Lung microvascular endothelial cell (primary cell): Measurements from ENCODE around the gene SRGAP1. TPM values are rescaled to one million over a fixed set of nuclear protein-coding genes. Genes with fewer than 3 reads are reported as not detected.
A peak's percentile ranks its signal among the peaks of the same experiment; 100 is the strongest.
"Not testable (repeated sequence)": the region's sequence is repeated elsewhere in the genome, so short reads cannot be mapped to it uniquely, and the experiment has no call there.

Experiments used
- DNase-seq, 2 donors: peaks; one replicate each; pipeline versions ENCODE4 v3.0.0 to v3.0.0-alpha.2; 2010; ENCODE audit warnings: low read depth in 2 of 2
- total RNA-seq: library from RNA; depleted of rRNA; stranded (reverse); fragments of >200 nt; gene quantifications from 2 replicates; pipeline ENCODE4 v1.2.1, GENCODE V29; 2014

The SRGAP1 gene
- total RNA-seq, 1 donor from 2014 or later, result 2.2 TPM

DNA sequence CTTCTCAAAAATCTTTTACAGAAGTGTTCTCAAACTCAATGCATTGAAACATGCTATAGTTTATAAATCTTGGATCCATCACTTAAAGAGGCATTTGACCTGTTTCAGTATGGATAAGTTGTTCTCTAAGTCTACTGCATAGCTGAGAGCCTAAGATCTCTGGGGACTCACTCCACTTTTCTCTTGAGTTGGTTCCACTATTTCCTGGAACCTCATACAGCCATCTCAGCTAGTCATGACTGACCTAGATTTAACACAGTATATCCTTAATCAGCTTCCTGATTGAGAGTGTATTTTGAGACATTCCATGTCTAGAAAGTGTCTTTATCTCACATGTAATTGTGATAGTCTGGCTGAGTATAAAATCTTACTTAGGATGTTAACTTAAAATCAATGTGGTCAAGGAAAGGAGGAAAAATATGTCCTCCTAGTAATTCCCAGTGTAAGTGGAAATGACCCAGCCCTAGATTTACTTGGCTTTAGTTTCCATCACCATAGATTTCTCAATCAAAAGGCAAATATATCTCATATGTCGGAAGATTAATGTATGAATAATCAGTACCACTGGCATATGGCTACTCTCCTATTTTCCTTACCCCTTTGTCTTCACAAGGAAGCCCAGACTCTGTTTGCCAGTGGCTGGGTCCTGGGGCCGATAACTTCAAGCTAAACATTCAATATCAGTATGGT is 315.7 kb downstream of the SRGAP1 start:
- DNase-seq, result peak in 1 of 2 donors; percentile 38

DNA sequence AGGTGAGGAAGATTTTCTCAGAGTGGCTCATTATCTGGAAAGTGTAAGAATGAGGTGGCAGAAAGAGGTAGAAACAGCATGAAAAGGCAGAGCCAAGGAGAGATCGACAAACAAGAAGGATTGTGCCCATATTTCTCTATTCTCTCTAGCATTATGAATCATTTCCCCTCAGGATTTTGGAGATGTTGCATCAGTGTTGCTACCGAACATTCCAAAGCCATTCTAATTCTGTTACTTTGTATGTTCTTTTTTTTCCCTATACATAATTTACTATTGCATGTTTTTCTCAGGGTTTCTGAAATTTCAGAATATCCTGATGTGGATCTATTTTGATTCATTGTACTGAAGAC is 316.2 kb downstream of the SRGAP1 start:
- DNase-seq, result peak; percentile 13 to 69

- DNase-seq, result not testable (repeated sequence)
These were observed 322.1 kb downstream of the SRGAP1 start for GRCh38 chr12:64166606-64167005.

- not testable (repeated sequence) for DNase-seq
These were observed 322.5 kb downstream of the SRGAP1 start for GRCh38 chr12:64167041-64167440.

DNA sequence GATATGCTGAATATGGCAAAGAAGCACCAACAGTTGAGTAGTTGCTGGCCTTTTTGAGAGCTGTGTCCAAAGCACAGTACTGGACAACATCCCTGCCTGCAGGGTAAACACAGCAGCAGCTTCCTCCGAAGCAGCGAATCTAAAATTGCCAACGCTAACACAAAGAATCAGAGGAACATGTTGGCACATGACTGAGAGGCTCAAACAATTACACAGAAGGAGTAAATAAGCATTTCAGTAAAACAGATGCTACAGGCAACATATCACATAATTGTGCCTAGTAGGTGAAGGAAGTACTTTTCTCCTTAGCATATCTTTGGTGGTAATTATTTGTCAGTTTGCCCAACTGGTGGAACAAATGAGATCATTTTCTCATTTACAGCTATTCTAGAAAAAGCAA is 325.5 kb downstream of the SRGAP1 start:
- no peak for DNase-seq

DNA sequence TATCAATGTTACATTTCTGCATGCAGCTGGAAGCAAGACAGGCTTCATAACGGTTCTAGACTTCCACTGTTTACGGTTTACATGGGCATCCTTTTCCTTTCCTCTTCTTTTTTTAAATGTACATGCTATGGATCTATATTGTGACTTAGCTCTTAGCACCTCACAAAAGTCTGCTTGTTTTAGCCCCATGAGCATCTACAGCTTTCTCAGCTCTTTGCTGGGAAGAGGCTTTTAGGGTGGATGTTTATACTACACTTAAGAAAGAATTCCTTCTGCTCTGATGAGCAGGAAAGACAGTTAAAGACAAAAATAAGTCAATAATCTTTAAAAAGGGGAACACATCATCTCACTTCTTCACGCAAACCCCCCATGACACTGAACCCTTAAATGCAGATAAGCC is 326.2 kb downstream of the SRGAP1 start:
- no peak for DNase-seq

DNA sequence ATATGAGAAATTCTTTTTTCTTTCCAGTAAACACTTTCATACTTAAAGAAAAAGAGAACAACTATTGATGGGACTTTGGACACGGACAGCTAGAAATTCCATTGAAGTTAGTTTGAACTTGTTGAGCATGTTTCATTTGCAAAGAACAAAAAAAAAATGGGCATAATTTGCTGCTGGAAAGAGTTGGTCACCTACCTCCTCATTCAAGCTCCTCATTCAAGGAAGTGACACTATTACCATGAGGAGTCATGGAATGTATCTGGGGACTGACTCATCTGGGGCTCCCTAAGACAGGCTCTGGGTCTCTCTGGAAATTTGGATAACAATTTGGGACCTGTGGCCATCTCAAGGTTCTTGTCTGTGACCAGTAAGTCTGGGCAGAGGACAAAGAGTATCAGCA is 327.2 kb downstream of the SRGAP1 start:
- peak; percentile 43 to 72 for DNase-seq

GRCh38 chr12:64172143-64172970 is 327.9 kb downstream of the SRGAP1 start:
- DNase-seq, result no peak

DNA sequence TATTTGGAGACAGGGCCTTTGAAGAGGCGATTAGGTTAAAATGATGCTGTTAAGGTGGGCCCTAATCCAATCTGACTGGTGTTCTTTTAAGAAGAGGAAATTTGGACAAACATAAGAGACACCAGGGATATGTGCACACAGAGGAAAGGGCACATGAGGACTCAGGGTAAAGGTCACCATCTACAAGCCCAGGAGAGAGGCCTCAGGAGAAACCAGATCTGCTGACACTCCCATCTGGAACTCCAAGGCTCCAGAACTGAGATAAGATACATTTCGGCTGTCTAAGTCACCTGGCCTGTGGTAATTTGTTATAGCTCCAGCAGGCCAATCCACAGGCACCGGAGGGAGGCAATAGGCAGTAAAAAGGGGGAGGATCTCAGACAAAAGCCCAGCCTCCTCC is 329.0 kb downstream of the SRGAP1 start:
- DNase-seq, result no peak

- no peak for DNase-seq
These were observed 330.9 kb downstream of the SRGAP1 start for GRCh38 chr12:64175254-64175945.

DNA sequence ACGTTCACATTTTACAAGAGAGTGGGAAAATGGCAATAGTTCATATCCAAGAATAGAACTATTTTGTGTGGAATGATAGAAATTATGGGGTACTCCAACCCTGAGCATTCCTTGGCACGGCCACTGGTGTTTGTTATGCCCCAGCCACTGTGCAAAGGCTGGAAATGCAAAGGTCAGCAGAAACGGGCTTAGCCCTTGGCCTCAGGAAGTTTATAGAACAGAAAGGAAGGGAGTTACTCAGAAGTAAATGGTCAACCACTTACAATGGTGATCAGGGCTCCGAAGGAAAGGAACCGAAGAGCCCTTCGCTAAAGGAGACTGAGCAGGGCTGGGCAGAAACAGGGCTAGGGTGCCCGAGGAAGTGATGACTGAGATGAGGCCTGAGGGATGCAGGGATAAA is 332.5 kb downstream of the SRGAP1 start:
- DNase-seq, result peak; percentile 20 to 74

DNA sequence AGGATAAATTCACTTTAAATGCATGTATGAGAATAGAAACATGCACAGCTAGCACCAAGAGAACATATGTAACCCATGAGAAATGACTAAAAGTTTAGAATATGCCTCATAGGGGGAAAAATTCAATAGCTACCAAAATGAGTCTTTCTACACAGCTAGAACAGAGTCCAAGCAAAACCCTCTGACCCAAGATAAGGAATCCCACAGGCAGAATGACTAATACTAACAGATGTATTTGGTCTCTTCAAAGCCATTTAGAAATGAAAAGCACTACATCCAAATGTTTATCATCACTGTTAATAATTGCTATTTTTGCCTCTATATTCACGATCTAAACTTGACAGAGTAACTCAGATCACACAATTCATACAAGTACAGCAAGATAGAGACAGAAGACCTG is 333.6 kb downstream of the SRGAP1 start:
- DNase-seq, result peak in 1 of 2 donors; percentile 52

DNA sequence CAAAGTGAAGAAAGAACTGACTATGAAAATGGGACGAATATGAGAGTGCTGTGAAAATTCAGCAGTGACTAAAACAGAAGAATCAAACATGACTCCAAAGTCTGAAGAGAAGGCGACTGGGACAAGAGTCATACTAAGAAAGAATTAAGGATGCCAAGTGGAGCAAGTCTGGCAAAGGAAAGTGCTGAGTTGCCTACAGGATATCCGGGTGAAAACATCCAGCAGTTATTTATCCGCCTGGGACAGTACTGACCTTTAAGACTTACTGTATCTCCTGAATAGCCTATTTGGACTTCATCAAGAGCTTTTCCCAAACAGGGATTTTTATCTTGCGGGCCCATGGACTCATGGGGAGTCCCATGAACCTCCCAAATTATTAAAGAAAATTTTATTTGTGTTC is 336.5 kb downstream of the SRGAP1 start:
- peak in 1 of 2 donors; percentile 88 for DNase-seq

DNA sequence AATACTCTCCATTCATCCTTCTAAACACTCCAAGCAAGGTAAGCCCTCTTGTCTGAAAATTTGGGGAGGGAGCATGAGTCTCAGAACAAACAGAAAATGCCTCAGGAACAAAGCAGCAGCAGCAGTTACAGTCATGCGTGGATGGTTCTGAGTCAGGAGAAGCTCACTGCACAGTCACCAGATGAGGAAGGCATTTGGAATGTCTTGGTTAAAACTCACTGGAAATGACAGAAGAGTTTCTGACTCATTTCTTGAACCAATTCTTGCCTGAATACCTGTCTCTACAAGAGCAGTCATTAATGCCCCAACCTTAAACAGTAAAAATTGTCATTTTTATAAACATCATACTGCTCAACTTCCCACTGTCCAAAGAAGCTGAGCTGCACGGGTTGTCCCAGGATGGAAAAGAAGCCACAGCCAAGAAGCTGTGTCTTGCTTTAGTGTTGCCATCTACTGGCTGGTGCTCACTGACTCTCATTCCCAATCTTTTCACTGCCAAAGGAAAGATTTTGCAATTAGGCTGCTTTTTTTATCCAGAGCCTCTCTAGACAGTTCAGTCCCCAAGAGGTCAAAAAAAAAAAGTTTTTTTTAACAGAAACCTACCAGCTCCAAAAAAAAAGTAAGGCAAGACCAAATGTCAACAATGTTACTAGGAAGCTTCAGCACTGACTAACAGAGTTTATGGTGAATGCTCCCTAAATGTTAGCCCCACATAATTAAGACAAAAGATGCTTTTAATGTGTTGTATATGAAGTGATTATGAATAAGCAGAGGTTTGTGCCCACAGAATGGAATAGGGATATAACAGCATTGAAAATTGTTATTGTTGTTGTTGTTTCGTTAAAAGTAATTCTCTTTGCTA is 337.2 kb downstream of the SRGAP1 start:
- DNase-seq, result peak; percentile 69 to 96

DNA sequence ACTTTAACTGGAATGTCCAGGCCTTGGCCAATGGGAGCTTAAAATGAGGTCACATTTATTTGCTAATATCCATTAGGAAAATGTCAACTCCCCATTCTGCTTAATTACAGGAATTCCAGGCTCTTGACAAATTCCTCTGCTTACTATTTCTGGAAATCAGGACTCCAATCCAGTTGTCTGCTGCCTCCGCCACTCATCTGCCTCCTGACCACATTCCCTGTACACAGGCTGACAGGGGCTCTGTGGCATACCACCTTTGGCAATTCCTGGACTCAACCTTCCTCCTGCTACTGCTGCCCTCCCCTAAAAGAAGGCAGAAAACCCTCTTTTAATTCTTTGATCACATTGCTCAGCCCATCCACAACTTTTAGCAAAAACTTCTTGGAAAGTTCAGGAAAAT is 339.7 kb downstream of the SRGAP1 start:
- no peak for DNase-seq

- peak in 1 of 2 donors; percentile 75 for DNase-seq
These were observed 342.3 kb downstream of the SRGAP1 start for GRCh38 chr12:64186789-64187188.

DNA sequence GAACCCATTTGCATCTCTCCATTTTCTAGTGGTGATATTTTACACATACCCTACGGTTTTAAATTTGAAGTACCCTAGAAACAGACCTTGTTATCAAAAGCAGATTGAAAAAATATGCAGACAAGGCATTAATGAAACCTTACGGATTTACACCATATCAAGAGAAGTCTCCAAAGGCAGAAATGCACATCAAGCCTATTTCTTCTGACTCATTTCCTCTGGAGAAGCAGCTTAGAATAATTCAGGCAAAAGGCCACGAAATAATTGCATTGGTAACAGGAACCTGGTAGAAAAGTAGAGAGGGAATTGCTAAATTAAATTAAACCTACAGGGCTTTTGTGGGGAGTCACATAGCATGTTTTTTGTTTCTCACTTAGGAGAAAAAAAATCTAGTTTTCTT is 342.9 kb downstream of the SRGAP1 start:
- peak in 1 of 2 donors; percentile 86 for DNase-seq

DNA sequence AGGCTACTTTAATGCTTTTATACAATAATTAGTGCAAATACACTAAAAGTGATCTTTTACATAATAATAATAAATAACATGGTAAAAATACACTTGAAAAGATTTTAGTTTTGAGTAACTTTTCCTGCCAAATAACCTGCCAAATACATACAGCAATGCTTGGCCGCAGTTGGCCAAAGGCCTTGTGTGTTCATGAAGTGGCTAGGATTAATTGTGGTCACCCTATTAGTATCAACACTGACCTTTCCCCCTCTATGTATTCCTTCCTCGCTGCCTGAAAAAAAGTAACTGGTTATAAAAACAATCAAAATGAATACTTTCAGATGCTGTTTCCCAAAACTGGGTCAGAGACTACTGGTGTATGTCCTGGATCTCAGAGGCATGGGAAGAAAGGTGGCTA is 343.3 kb downstream of the SRGAP1 start:
- no peak for DNase-seq

- DNase-seq, result no peak
These were observed 345.0 kb downstream of the SRGAP1 start for GRCh38 chr12:64189530-64189929.

GRCh38 chr12:64190140-64190539 is 345.6 kb downstream of the SRGAP1 start:
- DNase-seq, result no peak

DNA sequence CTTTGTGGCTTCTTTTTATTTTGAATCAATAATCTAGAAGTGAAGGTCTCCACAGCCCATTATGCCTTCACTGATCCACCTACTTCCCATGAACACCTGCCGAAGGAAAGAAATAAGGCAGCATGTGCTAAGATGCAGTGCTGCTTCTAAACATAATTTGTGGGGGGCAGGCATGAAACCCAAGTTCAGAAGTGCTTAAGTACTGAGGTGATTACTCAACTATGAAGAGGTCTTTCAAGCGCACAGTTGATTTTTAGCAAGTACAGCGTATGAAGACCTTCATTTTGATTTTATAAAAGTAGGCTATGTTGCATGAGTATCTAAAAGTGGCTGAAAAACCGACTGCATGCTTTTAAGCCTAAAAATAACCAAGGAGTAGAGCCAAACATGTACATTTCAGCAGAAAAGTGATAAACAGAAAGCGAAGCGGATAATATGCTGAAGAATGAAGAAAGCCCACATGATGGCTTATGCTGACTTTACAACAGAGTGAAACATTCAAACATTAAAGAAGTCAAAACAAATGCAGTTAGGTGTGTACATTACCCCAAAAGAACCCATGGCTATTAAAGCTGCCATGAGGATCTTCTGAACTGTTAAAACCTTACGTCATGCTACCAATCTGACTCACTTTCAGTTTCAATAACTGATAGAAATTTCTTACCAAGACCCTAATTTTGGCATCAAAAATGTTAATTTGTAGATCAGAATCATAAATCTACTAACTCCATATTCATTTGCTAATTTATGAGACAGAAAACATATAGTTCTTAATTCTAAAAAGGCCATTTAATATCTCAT is 348.3 kb downstream of the SRGAP1 start:
- DNase-seq, result no peak
